DND-41 (cell line): Measurements from ENCODE around the gene RAPGEF1.

ENCODE experiments used
- ATAC-seq: fragments of 200-7000 bp; cut with Tn5 transposase; 3 replicates; pipeline ENCODE4 v1.9.1; 2021; ENCODE audit warnings: low read depth; ENCODE audit not compliant: insufficient read depth
- DNase-seq: peaks from one replicate; pipeline ENCODE4 v3.0.0-alpha.2; 2020
- H2AFZ ChIP-seq: 2 replicates; pipeline ENCODE4 v1.6.0; 2012; ENCODE audit warnings: low read depth, low read length
- H3K27ac ChIP-seq: 2 replicates; pipeline ENCODE4 v1.5.1; 2012; ENCODE audit warnings: low read length, inconsistent platforms
- H3K27me3 ChIP-seq: fragments of 200-600 bp; sonication (generic); 2 replicates; pipeline ENCODE4 v1.6.0; 2012; ENCODE audit warnings: low read length, mild to moderate bottlenecking, inconsistent platforms; ENCODE audit not compliant: insufficient read depth, poor library complexity
- H3K36me3 ChIP-seq: 2 replicates; pipeline ENCODE4 v1.5.1; 2012; ENCODE audit warnings: low read length, inconsistent platforms; ENCODE audit not compliant: insufficient read depth
- H3K4me1 ChIP-seq: 2 replicates; pipeline ENCODE4 v1.5.1; 2012; ENCODE audit warnings: mild to moderate bottlenecking, low read length; ENCODE audit not compliant: insufficient read depth
- H3K4me2 ChIP-seq: 2 replicates; pipeline ENCODE4 v1.6.0; 2012; ENCODE audit warnings: mild to moderate bottlenecking, moderate library complexity, low read length, inconsistent platforms; ENCODE audit not compliant: insufficient read depth
- H3K4me3 ChIP-seq, 2 experiments: fragments of 200-600 bp in 1 of 2; shearing (Covaris generic) in 1 of 2; 2 replicates each; pipeline ENCODE4 v1.5.1; 2012 to 2016; ENCODE audit warnings: inconsistent platforms in 2 of 2, low read length in 2 of 2, mild to moderate bottlenecking in 2 of 2, low read depth in 1 of 2, moderate library complexity in 1 of 2
- H3K79me2 ChIP-seq: 2 replicates; pipeline ENCODE4 v1.6.0; 2012; ENCODE audit warnings: low read length, inconsistent platforms; ENCODE audit not compliant: insufficient read depth
- H3K9ac ChIP-seq: 2 replicates; pipeline ENCODE4 v1.6.0; 2012; ENCODE audit warnings: low read depth, mild to moderate bottlenecking, inconsistent platforms, low read length, moderate library complexity
- H3K9me3 ChIP-seq: 2 replicates; pipeline ENCODE4 v1.5.1; 2012; ENCODE audit warnings: low read length, moderate library complexity, mild to moderate bottlenecking, inconsistent platforms; ENCODE audit not compliant: insufficient read depth, severe bottlenecking
- H4K20me1 ChIP-seq: 2 replicates; pipeline ENCODE4 v1.6.0; 2012; ENCODE audit warnings: low read length; ENCODE audit not compliant: insufficient read depth
- CTCF ChIP-seq: IDR thresholded peaks from 2 replicates; pipeline ENCODE4 v1.5.1; 2012; ENCODE audit warnings: borderline replicate concordance, low read length, moderate library complexity, mild to moderate bottlenecking; ENCODE audit not compliant: poor library complexity, severe bottlenecking; ENCODE audit errors: extremely low read depth
- EZH2 ChIP-seq: IDR thresholded peaks from 3 replicates; pipeline ENCODE4 v1.6.1; 2012; ENCODE audit warnings: borderline replicate concordance, low read depth, mild to moderate bottlenecking, moderate library complexity, low read length, inconsistent platforms; ENCODE audit not compliant: severe bottlenecking

Gene RAPGEF1

GRCh38 chr9:131596430-131596743 is 143.5 kb downstream of the RAPGEF1 start:
- no peak for TF ChIP-seq EZH2
- TF ChIP-seq CTCF: no peak
- no peak for DNase-seq
- Histone ChIP-seq H3K4me1 (no peaks in the 10 kb centered on the region), H3K79me2 (no peaks in the 10 kb centered on the region), H3K9me3 (no peaks in the 10 kb centered on the region), H3K9ac (no peak overlapping the region), H3K27me3 (no peaks in the 10 kb centered on the region), H3K27ac (no peak overlapping the region), H2AFZ (no peak overlapping the region), H4K20me1 (no peaks in the 10 kb centered on the region), H3K4me3 (no peak overlapping the region), H3K36me3 (peaks cover 50% of the 10 kb centered on the region), H3K4me2 (no peak overlapping the region)
- no peak for ATAC-seq

GRCh38 chr9:131595696-131596429 is 144.0 kb downstream of the RAPGEF1 start:
- peaks cover 52% of the 10 kb centered on the region for H3K36me3 ChIP-seq
- no peaks in the 10 kb centered on the region for H3K4me1 ChIP-seq
- H2AFZ ChIP-seq: no peak overlapping the region
- no peak overlapping the region for H3K9ac ChIP-seq
- no peak for ATAC-seq
- H3K4me3 ChIP-seq: no peak overlapping the region
- no peaks in the 10 kb centered on the region for H4K20me1 ChIP-seq
- H3K79me2 ChIP-seq: no peaks in the 10 kb centered on the region
- DNase-seq: no peak
- TF ChIP-seq EZH2: no peak
- TF ChIP-seq CTCF: no peak
- no peaks in the 10 kb centered on the region for H3K9me3 ChIP-seq
- no peak overlapping the region for H3K4me2 ChIP-seq
- H3K27ac ChIP-seq: no peak overlapping the region
- no peaks in the 10 kb centered on the region for H3K27me3 ChIP-seq

GRCh38 chr9:131594906-131595665 is 144.8 kb downstream of the RAPGEF1 start:
- Histone ChIP-seq H3K27me3 (no peaks in the 10 kb centered on the region), H3K4me3 (no peak overlapping the region), H3K4me2 (no peak overlapping the region), H3K79me2 (no peaks in the 10 kb centered on the region), H3K9ac (no peak overlapping the region), H3K4me1 (no peaks in the 10 kb centered on the region), H3K27ac (no peak overlapping the region), H4K20me1 (no peaks in the 10 kb centered on the region), H3K9me3 (no peaks in the 10 kb centered on the region), H3K36me3 (peaks cover 53% of the 10 kb centered on the region), H2AFZ (no peak overlapping the region)
- ATAC-seq (no peak), DNase-seq (no peak)
- TF ChIP-seq CTCF: no peak
- no peak for TF ChIP-seq EZH2
